Measurements from ENCODE around the gene PPP2R5B. TPM values are rescaled to one million over a fixed set of nuclear protein-coding genes. Genes with fewer than 3 reads are reported as not detected.
A peak's percentile ranks its signal among the peaks of the same experiment; 100 is the strongest.

The PPP2R5B gene
- total RNA-seq, 1 donor from 2014 or later, result 26.8 TPM

DNA sequence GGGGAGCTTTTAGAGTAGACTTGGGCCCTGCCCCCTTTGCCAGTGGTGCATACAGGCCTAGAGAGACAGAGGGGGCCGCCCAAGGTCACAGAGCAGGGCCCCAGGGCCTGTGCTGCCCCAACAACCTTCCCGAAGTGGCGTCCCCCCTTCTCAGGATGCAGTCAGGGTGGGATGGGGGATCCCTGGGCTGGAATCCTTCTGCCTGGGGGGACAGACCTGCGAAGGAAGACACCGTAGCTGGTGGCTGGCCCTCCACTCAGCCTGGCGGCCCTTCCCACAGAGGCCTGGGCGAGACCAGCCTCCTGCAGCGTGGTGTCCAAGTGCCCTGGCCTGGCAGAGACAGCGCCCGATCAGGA, 31.7 kb upstream of the PPP2R5B start:
- no peak for DNase-seq (ENCODE audit: extremely low spot score, unreplicated experiment)
- no peak overlapping the region for H3K27ac Mint-ChIP-seq (ENCODE audit: unreplicated experiment)
- H3K4me3 Mint-ChIP-seq (ENCODE audit: unreplicated experiment), result no peak overlapping the region
- TF ChIP-seq, protein P1, sequence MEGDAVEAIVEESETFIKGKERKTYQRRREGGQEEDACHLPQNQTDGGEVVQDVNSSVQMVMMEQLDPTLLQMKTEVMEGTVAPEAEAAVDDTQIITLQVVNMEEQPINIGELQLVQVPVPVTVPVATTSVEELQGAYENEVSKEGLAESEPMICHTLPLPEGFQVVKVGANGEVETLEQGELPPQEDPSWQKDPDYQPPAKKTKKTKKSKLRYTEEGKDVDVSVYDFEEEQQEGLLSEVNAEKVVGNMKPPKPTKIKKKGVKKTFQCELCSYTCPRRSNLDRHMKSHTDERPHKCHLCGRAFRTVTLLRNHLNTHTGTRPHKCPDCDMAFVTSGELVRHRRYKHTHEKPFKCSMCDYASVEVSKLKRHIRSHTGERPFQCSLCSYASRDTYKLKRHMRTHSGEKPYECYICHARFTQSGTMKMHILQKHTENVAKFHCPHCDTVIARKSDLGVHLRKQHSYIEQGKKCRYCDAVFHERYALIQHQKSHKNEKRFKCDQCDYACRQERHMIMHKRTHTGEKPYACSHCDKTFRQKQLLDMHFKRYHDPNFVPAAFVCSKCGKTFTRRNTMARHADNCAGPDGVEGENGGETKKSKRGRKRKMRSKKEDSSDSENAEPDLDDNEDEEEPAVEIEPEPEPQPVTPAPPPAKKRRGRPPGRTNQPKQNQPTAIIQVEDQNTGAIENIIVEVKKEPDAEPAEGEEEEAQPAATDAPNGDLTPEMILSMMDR (IDR thresholded peaks at IDR 0.05), result no peak
- H3K9me3 Mint-ChIP-seq (ENCODE audit: unreplicated experiment), result no peaks in the 10 kb centered on the region
- no peaks in the 10 kb centered on the region for H3K27me3 Mint-ChIP-seq (ENCODE audit: unreplicated experiment)
- H3K36me3 Mint-ChIP-seq (ENCODE audit: unreplicated experiment), result peaks cover 2% of the 10 kb centered on the region
- H3K4me1 Mint-ChIP-seq (ENCODE audit: unreplicated experiment), result peaks cover 5% of the 10 kb centered on the region

DNA sequence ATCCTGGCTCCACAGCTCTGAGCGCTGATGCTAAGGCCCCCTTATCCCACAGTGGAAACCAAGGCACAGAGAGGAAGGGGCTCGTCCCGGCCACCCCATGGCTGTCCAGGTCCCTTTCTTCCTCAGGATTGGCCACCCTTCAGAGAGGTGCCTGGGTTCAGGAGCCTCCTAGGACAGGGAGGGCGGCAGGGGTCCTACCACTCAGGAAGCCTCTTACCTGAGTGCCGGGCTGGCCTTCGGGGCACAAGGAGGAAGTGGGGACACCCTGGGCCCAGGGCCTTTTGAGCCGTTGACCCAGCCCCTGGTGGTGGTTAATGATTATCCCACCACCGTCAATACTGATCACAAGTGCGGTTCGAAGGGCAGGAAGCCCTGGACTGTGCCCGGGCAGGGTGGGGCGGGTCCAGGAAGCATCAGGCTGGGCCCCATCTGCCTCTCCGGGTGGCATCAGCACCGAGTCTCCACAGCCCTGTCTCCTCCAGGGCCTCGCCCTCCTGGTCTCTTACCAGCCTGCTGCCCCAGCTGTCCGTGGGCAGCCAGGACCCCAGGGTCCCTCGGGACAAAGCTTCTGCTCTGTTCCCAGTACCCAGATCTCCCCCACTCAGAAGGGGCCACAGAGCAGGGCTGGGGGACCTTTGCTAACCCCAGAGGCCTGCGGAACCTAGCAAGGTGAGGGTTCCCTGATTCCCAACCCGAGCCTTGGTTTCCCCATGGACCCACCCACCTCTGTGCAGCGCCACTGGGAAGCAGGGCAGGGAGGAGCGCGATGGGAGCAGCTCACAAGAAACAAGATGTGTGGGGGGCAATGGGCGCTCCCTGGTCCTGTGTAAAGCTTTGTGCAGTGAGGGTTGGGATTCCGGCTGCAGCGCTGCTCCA, 31.1 kb upstream of the PPP2R5B start:
- Mint-ChIP-seq H3K9me3 (ENCODE audit: unreplicated experiment) (no peaks in the 10 kb centered on the region), H3K27ac (ENCODE audit: unreplicated experiment) (no peak overlapping the region), H3K4me1 (ENCODE audit: unreplicated experiment) (peaks cover 1% of the 10 kb centered on the region), H3K4me3 (ENCODE audit: unreplicated experiment) (no peak overlapping the region), H3K36me3 (ENCODE audit: unreplicated experiment) (peaks cover 2% of the 10 kb centered on the region), H3K27me3 (ENCODE audit: unreplicated experiment) (no peaks in the 10 kb centered on the region)
- TF ChIP-seq, protein P1 (IDR thresholded peaks at IDR 0.05), result no peak
- DNase-seq (ENCODE audit: extremely low spot score, unreplicated experiment), result no peak

DNA sequence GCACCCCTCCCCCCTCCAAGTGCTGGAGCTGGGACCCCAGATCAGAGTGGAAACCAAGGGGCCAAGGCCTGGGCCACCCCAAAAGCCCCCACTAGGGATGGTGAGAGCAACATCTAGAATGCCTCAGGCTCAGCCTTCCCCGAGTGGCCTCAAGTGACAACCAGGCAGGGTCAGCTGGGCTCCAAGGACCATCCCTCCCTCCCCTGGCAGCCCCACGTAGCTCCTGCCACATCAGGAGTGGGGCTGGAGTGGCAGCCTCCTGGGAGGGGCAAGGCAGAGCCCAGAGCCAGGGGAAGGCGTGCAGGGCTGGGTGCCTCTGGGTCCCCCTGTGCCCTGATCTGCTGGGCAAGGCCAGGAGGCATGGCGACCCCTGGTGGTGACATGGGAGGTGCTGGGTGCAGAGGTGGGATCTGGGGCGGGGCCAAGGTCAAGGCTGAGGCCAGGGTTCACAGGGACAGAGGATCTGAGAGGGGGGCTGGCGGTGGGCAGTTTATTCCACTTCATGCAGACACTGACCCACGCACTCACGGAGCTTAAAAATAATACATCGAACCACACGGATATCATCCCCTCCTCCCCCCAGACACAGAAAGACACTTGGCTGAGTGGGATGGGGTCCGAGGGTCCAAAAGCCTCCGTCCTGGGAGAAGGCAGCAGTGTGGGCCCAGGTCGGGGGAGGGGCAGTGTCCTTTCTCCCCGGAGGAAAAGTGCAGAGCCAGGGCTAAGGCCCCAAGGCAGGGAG, 30.2 kb upstream of the PPP2R5B start:
- H3K4me3 Mint-ChIP-seq (ENCODE audit: unreplicated experiment), result no peak overlapping the region
- TF ChIP-seq, protein P1 (IDR thresholded peaks at IDR 0.05), result peak; percentile 81
- H3K4me1 Mint-ChIP-seq (ENCODE audit: unreplicated experiment), result peaks cover 1% of the 10 kb centered on the region
- no peak overlapping the region for H3K27ac Mint-ChIP-seq (ENCODE audit: unreplicated experiment)
- no peaks in the 10 kb centered on the region for H3K27me3 Mint-ChIP-seq (ENCODE audit: unreplicated experiment)
- peak; percentile 92 for DNase-seq (ENCODE audit: extremely low spot score, unreplicated experiment)
- no peaks in the 10 kb centered on the region for H3K9me3 Mint-ChIP-seq (ENCODE audit: unreplicated experiment)
- peaks cover 6% of the 10 kb centered on the region for H3K36me3 Mint-ChIP-seq (ENCODE audit: unreplicated experiment)

DNA sequence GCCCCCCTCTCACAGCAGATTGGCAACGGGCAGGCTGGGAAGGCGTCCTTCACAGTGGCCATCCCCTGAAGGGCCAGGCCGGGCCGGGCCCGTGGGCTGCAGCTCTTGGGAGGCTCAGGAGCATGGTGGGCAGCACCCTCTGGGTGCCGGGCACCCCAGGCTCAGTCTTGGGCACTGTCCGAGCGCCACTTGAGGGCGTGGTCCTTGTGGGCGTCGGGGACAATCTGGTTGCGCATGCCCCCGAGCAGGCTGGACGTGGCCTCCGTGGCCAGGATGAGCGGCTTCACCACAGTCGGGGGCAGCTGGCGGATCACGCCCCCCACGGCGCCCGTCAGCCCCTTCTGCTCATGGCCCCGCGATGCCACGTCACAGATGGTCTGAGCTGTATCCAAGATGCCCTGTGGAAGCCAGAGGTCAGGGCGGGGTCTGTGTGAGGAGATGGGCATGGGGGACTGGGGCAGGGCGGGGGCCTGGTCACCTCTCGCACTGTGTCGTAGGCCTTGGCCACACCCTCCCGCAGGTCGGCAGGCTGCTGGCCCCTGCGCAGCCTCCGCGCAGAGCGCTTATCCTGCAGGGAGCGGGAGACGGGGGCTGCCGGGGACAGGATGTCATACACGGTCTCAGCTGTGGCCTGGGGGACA, 29.6 kb upstream of the PPP2R5B start:
- H3K27ac Mint-ChIP-seq (ENCODE audit: unreplicated experiment), result no peak overlapping the region
- H3K9me3 Mint-ChIP-seq (ENCODE audit: unreplicated experiment), result no peaks in the 10 kb centered on the region
- H3K4me1 Mint-ChIP-seq (ENCODE audit: unreplicated experiment), result peaks cover 1% of the 10 kb centered on the region
- TF ChIP-seq, protein P1 (IDR thresholded peaks at IDR 0.05), result no peak
- no peak overlapping the region for H3K4me3 Mint-ChIP-seq (ENCODE audit: unreplicated experiment)
- no peaks in the 10 kb centered on the region for H3K27me3 Mint-ChIP-seq (ENCODE audit: unreplicated experiment)
- no peak for DNase-seq (ENCODE audit: extremely low spot score, unreplicated experiment)
- peaks cover 11% of the 10 kb centered on the region for H3K36me3 Mint-ChIP-seq (ENCODE audit: unreplicated experiment)
